CD4-positive, alpha-beta T cell treated with Interleukin-12 subunit alpha and Interleukin-12 subunit beta, for 1 hour (primary cell): ENCODE data around the gene CHURC1.

Experiments
- DNase-seq: peaks from one replicate; pipeline ENCODE4 v3.0.0-alpha.2; 2020

CHURC1 gene

GRCh38 chr14:64958743-64959142, 44.5 kb downstream of the CHURC1 start:
- no peak for DNase-seq

DNA sequence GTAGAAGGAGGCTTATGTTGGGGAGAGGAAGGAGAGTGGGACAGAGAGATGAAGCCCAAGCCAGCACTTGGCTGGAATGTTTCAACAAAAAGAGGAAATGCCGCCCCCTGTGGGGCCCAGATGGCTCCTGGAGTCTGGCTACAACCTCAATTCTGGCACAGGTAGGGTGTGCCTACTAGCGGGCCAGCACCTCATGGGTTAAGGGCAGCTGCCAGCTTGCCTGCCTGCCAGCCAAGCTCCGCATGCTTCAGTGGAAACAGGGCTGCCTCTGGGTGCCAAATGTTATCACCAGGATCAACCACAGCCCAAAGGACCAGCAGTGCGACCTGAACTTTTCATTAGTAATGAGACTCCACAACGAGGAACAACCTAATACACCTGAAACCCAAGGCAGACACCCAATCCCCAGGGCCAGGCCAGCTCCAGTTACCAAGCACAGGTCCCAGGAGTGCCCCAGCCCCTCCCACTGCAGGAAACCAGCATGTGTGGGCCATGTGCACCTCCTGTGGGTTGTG, 46.6 kb downstream of the CHURC1 start:
- no peak for DNase-seq

- no peak for DNase-seq
These were observed 49.4 kb downstream of the CHURC1 start for GRCh38 chr14:64963611-64964010.

DNA sequence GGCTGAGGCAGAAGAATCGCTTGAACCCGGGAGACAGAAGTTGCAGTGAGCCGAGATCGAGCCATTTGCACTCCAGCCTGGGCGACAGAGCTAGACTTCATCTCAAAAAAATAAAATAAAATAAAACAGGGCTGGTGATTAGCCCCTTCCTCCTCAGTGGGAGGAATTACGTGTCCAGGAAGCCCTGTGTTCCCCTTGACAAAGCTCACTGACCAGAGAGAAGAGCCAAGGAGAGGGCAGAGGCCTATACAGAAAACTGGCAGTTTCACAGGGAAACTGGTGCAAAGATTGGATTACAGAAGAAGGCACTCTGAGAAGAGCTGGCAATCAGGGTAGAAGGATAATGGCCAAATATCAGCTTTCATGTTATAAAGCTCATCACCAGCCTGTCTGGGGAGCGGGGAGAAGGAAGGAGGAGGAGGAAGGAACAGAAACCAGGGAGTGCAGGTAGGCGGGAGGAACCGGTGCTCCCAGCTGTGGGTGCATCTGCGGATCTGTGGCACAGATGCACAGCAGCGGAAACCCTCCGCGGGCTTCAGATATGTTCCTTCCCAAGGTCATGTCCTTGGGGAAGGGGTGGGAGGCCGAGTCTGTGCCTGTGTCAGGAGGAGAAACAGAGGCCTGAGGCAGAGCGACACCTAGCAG, 51.2 kb downstream of the CHURC1 start:
- DNase-seq = no peak

GRCh38 chr14:64966976-64967375, 52.7 kb downstream of the CHURC1 start:
- no peak for DNase-seq

DNA sequence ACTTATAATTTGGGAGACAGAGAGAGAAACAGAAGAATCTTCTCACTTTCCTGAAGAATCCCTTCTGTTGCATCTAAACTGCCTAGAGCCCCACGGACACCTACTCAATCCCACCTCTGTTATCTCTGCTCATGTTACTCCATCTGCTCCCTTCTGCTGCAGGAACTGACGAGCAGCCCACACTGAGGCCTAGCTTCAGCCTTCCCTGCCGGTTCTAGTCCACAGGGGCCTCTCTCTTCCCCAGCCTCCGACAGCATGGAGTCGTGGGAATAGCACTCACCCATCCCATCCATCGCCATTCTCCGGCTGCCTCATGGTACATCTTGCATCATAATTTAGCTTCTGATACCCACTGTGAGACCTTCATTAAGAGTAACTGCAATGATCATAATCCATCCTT, 53.9 kb downstream of the CHURC1 start:
- no peak for DNase-seq

- DNase-seq = no peak
These were observed 54.4 kb downstream of the CHURC1 start for GRCh38 chr14:64968651-64969050.

DNA sequence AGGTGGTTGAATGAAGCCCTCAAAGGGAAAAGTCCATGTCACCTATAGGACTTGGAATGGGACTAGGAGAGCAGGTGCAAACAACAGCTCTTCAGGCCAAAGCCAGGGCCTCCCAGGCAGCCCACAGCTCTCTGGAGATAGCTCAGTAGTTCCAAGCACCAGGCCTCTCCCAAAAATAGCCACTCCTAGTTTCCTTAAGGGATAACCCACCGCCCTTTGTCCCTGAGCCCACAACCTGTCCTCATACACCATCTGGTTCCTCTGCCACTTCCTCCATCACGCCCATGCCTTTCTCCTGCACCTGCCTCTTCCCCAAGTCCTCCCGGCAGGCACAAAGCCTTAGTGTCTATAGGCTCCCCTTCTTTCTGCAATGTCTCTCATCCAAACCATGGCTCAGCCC, 55.8 kb downstream of the CHURC1 start:
- DNase-seq = no peak

GRCh38 chr14:64970776-64971477, 56.7 kb downstream of the CHURC1 start:
- DNase-seq = no peak

GRCh38 chr14:64971491-64971942, 57.3 kb downstream of the CHURC1 start:
- DNase-seq = no peak

GRCh38 chr14:64971943-64972791, 57.9 kb downstream of the CHURC1 start, which contains the start of gene RAB15:
TSS of gene RAB15 (minus strand) at chr14:64972336. CDS start at chr14:64972076, 260 bp downstream.
- peak; percentile 52 for DNase-seq

DNA sequence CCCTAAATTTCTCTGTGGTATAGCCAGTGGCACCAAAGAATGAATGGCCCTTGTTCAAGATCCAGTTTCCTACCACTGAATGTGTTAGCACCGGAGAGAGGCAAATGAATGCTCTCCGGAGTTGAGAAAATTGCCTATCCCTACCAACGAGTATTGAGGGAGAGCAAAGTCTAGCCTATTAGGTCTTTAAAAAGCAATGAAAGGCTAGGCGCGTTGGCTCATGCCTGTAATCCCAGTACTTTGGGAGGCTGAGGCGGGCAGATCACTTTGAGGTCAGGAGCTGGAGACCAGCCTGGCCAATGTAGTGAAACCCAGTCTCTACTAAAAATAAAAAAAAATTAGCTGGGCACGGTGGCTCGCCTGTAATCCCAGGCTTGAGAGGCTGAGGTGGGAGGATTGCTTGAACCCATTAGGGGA, 58.8 kb downstream of the CHURC1 start:
- no peak for DNase-seq

- no peak for DNase-seq
These were observed 59.6 kb downstream of the CHURC1 start for GRCh38 chr14:64973826-64974225.

- no peak for DNase-seq
These were observed 60.3 kb downstream of the CHURC1 start for GRCh38 chr14:64974563-64974962.

DNA sequence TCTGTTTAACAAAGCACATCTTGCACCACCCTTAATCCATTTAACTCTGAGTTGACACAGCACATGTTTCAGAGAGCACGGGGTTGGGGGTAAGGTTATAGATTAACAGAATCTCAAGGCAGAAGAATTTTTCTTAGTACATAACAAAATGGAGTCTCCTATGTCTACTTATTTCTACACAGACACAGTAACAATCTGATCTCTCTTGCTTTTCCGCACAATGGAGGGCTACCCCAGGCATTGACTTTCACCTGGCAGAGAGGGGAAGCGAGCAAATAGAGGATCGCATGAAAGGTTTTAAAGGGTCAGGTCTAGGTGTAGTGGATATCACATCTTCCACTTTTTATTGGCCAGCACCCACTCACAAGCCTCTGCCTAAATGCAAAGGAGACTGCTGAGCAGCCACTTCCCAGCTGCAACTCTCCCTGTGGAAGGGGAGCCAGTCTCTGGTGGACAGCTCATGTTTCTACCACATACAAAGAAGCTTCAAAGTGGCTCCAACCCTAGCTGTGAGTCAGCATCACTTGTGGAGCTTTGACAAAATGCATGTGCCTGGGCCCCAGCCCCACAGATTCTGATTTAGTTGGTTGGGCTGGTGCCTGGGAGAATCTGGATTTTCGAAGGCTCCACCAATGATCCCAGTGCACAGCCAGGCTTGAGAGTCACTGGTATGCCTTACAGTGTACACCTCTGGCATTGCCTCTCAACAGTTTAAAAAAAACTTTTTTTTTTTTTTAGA, 65.2 kb downstream of the CHURC1 start:
- DNase-seq = no peak

GRCh38 chr14:64983439-64984310, 69.4 kb downstream of the CHURC1 start:
- peak; percentile 68 for DNase-seq
